ENCODE results near the gene GAGE12D.
"Not testable (repeated sequence)": the region's sequence is repeated elsewhere in the genome, so short reads cannot be mapped to it uniquely, and the experiment has no call there.

Gene GAGE12D, protein sequence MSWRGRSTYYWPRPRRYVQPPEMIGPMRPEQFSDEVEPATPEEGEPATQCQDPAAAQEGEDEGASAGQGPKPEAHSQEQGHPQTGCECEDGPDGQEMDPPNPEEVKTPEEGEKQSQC

GRCh38 chrX:49541433-49541832 is at the start of gene GAGE12D:
GAGE12D (plus strand) TSS chrX:49541733; CDS start chrX:49542888, 1,155 bp downstream.
- not testable (repeated sequence) for H4K20me1 ChIP-seq (ENCODE audit: control insufficient read depth, insufficient read depth, low read depth, low read length); H3K4me3 ChIP-seq (ENCODE audit: low read length); H3K9me2 ChIP-seq (replicated peaks; ENCODE audit: control insufficient read depth, low read length); H3K79me2 ChIP-seq (ENCODE audit: control insufficient read depth, low read length); H3K4me1 ChIP-seq (ENCODE audit: control insufficient read depth, low read length); H3K36me3 ChIP-seq (ENCODE audit: control insufficient read depth, low read length); H3K4me2 ChIP-seq (ENCODE audit: low read length); H3K27me3 ChIP-seq (ENCODE audit: control insufficient read depth, low read length); H3K9me3 ChIP-seq (ENCODE audit: control insufficient read depth, insufficient read depth, low read length); H3F3A ChIP-seq (ENCODE audit: control insufficient read depth, insufficient read depth); H3K27ac ChIP-seq (ENCODE audit: low read depth, low read length)

GRCh38 chrX:49531877-49532276 is 9.7 kb upstream of the GAGE12D start, which contains the start of gene GAGE12C:
GAGE12C (plus strand) TSS chrX:49532177; CDS start chrX:49533332, 1,155 bp downstream.
- H4K20me1 ChIP-seq (ENCODE audit: control insufficient read depth, insufficient read depth, low read depth, low read length); H3K79me2 ChIP-seq (ENCODE audit: control insufficient read depth, low read length); H3K4me1 ChIP-seq (ENCODE audit: control insufficient read depth, low read length); H3K9me2 ChIP-seq (replicated peaks; ENCODE audit: control insufficient read depth, low read length); H3K36me3 ChIP-seq (ENCODE audit: control insufficient read depth, low read length); H3K27ac ChIP-seq (ENCODE audit: low read depth, low read length); H3K9me3 ChIP-seq (ENCODE audit: control insufficient read depth, insufficient read depth, low read length); H3K27me3 ChIP-seq (ENCODE audit: control insufficient read depth, low read length); H3F3A ChIP-seq (ENCODE audit: control insufficient read depth, insufficient read depth); H3K4me3 ChIP-seq (ENCODE audit: low read length); H3K4me2 ChIP-seq (ENCODE audit: low read length): not testable (repeated sequence)

DNA sequence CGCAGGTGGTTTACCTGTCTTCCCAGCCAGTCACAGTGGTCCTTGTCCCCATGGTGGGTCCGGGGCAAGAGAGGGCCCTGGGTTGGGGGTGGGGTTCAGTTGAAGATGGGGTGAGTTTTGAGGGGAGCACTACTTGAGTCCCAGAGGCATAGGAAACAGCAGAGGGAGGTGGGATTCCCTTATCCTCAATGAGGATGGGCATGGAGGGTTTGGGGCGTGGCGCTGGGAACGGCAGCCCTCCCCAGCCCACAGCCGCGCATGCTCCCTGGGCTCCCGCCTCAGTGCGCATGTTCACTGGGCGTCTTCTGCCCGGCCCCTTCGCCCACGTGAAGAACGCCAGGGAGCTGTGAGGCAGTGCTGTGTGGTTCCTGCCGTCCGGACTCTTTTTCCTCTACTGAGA is 9.5 kb downstream of the GAGE12D start, which contains the start of gene GAGE12E:
Gene GAGE12E (plus strand): TSS at position 301 of the 400 bp plus-strand sequence. CDS start 1,155 bp downstream, outside the sequence.
- H3K9me3 ChIP-seq (ENCODE audit: control insufficient read depth, insufficient read depth, low read length); H3K4me2 ChIP-seq (ENCODE audit: low read length); H3F3A ChIP-seq (ENCODE audit: control insufficient read depth, insufficient read depth); H3K9me2 ChIP-seq (replicated peaks; ENCODE audit: control insufficient read depth, low read length); H3K4me3 ChIP-seq (ENCODE audit: low read length); H3K4me1 ChIP-seq (ENCODE audit: control insufficient read depth, low read length); H3K79me2 ChIP-seq (ENCODE audit: control insufficient read depth, low read length); H3K27ac ChIP-seq (ENCODE audit: low read depth, low read length); H4K20me1 ChIP-seq (ENCODE audit: control insufficient read depth, insufficient read depth, low read depth, low read length); H3K36me3 ChIP-seq (ENCODE audit: control insufficient read depth, low read length); H3K27me3 ChIP-seq (ENCODE audit: control insufficient read depth, low read length): not testable (repeated sequence)

DNA sequence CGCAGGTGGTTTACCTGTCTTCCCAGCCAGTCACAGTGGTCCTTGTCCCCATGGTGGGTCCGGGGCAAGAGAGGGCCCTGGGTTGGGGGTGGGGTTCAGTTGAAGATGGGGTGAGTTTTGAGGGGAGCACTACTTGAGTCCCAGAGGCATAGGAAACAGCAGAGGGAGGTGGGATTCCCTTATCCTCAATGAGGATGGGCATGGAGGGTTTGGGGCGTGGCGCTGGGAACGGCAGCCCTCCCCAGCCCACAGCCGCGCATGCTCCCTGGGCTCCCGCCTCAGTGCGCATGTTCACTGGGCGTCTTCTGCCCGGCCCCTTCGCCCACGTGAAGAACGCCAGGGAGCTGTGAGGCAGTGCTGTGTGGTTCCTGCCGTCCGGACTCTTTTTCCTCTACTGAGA is 19.0 kb downstream of the GAGE12D start, which contains the start of gene GAGE12F:
Gene GAGE12F (plus strand): TSS at position 301 of the 400 bp plus-strand sequence. CDS start 1,155 bp downstream, outside the sequence.
- not testable (repeated sequence) for H3K9me3 ChIP-seq (ENCODE audit: control insufficient read depth, insufficient read depth, low read length); H3K4me2 ChIP-seq (ENCODE audit: low read length)

DNA sequence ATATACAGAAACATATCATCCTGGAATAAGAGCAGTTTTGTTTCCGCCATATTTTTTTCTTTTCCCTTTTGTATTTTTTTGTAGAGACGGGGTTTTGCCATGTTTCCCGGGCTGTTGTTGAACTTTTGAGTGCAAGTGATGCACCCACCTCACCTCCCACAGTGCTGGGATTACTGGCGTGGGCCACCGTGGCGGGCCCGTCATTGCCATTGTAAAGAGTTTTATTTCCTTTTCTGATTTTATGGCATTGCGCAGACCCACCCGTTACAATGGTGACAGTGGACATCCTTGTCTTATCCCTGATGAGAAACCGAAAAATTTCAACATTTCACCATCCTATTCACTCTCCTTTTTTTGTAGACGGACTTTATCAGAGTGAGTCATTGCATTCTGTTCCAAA is 27.2 kb downstream of the GAGE12D start:
- H3K9me2 ChIP-seq (replicated peaks; ENCODE audit: control insufficient read depth, low read length); H3K27me3 ChIP-seq (ENCODE audit: control insufficient read depth, low read length); H3K27ac ChIP-seq (ENCODE audit: low read depth, low read length); H3K9me3 ChIP-seq (ENCODE audit: control insufficient read depth, insufficient read depth, low read length); H3F3A ChIP-seq (ENCODE audit: control insufficient read depth, insufficient read depth); H3K4me3 ChIP-seq (ENCODE audit: low read length); H4K20me1 ChIP-seq (ENCODE audit: control insufficient read depth, insufficient read depth, low read depth, low read length); H3K36me3 ChIP-seq (ENCODE audit: control insufficient read depth, low read length); H3K79me2 ChIP-seq (ENCODE audit: control insufficient read depth, low read length); H3K4me2 ChIP-seq (ENCODE audit: low read length); H3K4me1 ChIP-seq (ENCODE audit: control insufficient read depth, low read length): not testable (repeated sequence)

More for the DNA sequence above, 19.0 kb downstream of the GAGE12D start, which contains the start of gene GAGE12F:
- not testable (repeated sequence) for H4K20me1 ChIP-seq (ENCODE audit: control insufficient read depth, insufficient read depth, low read depth, low read length); H3K27ac ChIP-seq (ENCODE audit: low read depth, low read length); H3K36me3 ChIP-seq (ENCODE audit: control insufficient read depth, low read length); H3K9me2 ChIP-seq (replicated peaks; ENCODE audit: control insufficient read depth, low read length); H3K27me3 ChIP-seq (ENCODE audit: control insufficient read depth, low read length); H3K4me3 ChIP-seq (ENCODE audit: low read length); H3F3A ChIP-seq (ENCODE audit: control insufficient read depth, insufficient read depth); H3K79me2 ChIP-seq (ENCODE audit: control insufficient read depth, low read length); H3K4me1 ChIP-seq (ENCODE audit: control insufficient read depth, low read length)

GRCh38 chrX:49569152-49569551 is 27.6 kb downstream of the GAGE12D start:
- not testable (repeated sequence) for H3K27ac ChIP-seq (ENCODE audit: low read depth, low read length); H3K79me2 ChIP-seq (ENCODE audit: control insufficient read depth, low read length); H3K4me2 ChIP-seq (ENCODE audit: low read length); H4K20me1 ChIP-seq (ENCODE audit: control insufficient read depth, insufficient read depth, low read depth, low read length); H3K36me3 ChIP-seq (ENCODE audit: control insufficient read depth, low read length); H3K9me3 ChIP-seq (ENCODE audit: control insufficient read depth, insufficient read depth, low read length); H3K4me3 ChIP-seq (ENCODE audit: low read length); H3K9me2 ChIP-seq (replicated peaks; ENCODE audit: control insufficient read depth, low read length); H3K4me1 ChIP-seq (ENCODE audit: control insufficient read depth, low read length); H3F3A ChIP-seq (ENCODE audit: control insufficient read depth, insufficient read depth); H3K27me3 ChIP-seq (ENCODE audit: control insufficient read depth, low read length)

GRCh38 chrX:49570100-49570499 is 28.6 kb downstream of the GAGE12D start, which contains the start of gene GAGE12G:
GAGE12G (plus strand) TSS chrX:49570400; CDS start chrX:49571555, 1,155 bp downstream.
- not testable (repeated sequence) for H3K79me2 ChIP-seq (ENCODE audit: control insufficient read depth, low read length); H3K9me2 ChIP-seq (replicated peaks; ENCODE audit: control insufficient read depth, low read length); H3K4me2 ChIP-seq (ENCODE audit: low read length); H3F3A ChIP-seq (ENCODE audit: control insufficient read depth, insufficient read depth); H3K27ac ChIP-seq (ENCODE audit: low read depth, low read length); H3K9me3 ChIP-seq (ENCODE audit: control insufficient read depth, insufficient read depth, low read length); H3K4me3 ChIP-seq (ENCODE audit: low read length); H3K4me1 ChIP-seq (ENCODE audit: control insufficient read depth, low read length); H3K36me3 ChIP-seq (ENCODE audit: control insufficient read depth, low read length); H4K20me1 ChIP-seq (ENCODE audit: control insufficient read depth, insufficient read depth, low read depth, low read length); H3K27me3 ChIP-seq (ENCODE audit: control insufficient read depth, low read length)

- H3K27ac ChIP-seq (ENCODE audit: low read depth, low read length), result not testable (repeated sequence)
Measured at GRCh38 chrX:49579649-49580048, 38.1 kb downstream of the GAGE12D start, which contains the start of gene GAGE12H. GAGE12H (plus strand) TSS chrX:49579949; CDS start chrX:49581104, 1,155 bp downstream.

More at GRCh38 chrX:49579649-49580048, 38.1 kb downstream of the GAGE12D start, which contains the start of gene GAGE12H:
- H3K9me2 ChIP-seq (replicated peaks; ENCODE audit: control insufficient read depth, low read length); H3K9me3 ChIP-seq (ENCODE audit: control insufficient read depth, insufficient read depth, low read length); H3K27me3 ChIP-seq (ENCODE audit: control insufficient read depth, low read length); H3F3A ChIP-seq (ENCODE audit: control insufficient read depth, insufficient read depth); H3K4me2 ChIP-seq (ENCODE audit: low read length); H3K79me2 ChIP-seq (ENCODE audit: control insufficient read depth, low read length); H3K4me1 ChIP-seq (ENCODE audit: control insufficient read depth, low read length); H4K20me1 ChIP-seq (ENCODE audit: control insufficient read depth, insufficient read depth, low read depth, low read length); H3K36me3 ChIP-seq (ENCODE audit: control insufficient read depth, low read length); H3K4me3 ChIP-seq (ENCODE audit: low read length): not testable (repeated sequence)

Measured in DOHH2 (cell line).